SK-N-SH (cell line): Measurements from ENCODE around the gene SP2. TPM values are rescaled to one million over a fixed set of nuclear protein-coding genes. Genes with fewer than 3 reads are reported as not detected.

Experiments used
- CTCF ChIA-PET: fragments of 300-600, 350-600 bp; formaldehyde crosslinking; extraction: SDS; loops from one replicate; lab custom pipeline; 2021; lab: Yijun Ruan, JAX
- POLR2A ChIA-PET: fragments of 350-600 bp; sonication (Branson Sonifier 250); formaldehyde crosslinking; extraction: SDS; loops from one replicate; lab custom pipeline; 2020; ENCODE audit warnings: antibody characterized with exemption, inconsistent platforms; lab: Yijun Ruan, JAX
- DNase-seq: peaks from one replicate; pipeline ENCODE4 v3.0.0; 2012
- H2AFZ ChIP-seq: fragments of 200-600 bp; sonication (generic); 2 replicates; pipeline ENCODE4 v1.8.1; 2016; ENCODE audit warnings: antibody characterized with exemption, mild to moderate bottlenecking, low read depth
- H3F3A ChIP-seq: fragments of 200-600 bp; sonication (generic); replicated peaks from 2 replicates; pipeline ENCODE3; 2016; ENCODE audit warnings: antibody characterized with exemption, mild to moderate bottlenecking; ENCODE audit not compliant: insufficient read depth
- H3K27ac ChIP-seq, 2 experiments: fragments of 200-500 bp in 1 of 2; fragments of 200-600 bp in 1 of 2; sonication (Bioruptor generic) in 1 of 2; sonication (generic), shearing (Covaris generic) in 1 of 2; 2 replicates each; pipeline versions ENCODE4 v1.5.1 to v1.6.1; 2014 to 2016; ENCODE audit warnings: low read depth in 2 of 2, inconsistent platforms in 1 of 2, low read length in 1 of 2, mild to moderate bottlenecking in 1 of 2, mixed read lengths in 1 of 2
- H3K27me3 ChIP-seq: fragments of 200-600 bp; sonication (generic), shearing (Covaris generic); 2 replicates; pipeline ENCODE4 v1.6.1; 2016; ENCODE audit warnings: mixed run types; ENCODE audit not compliant: insufficient read depth
- H3K36me3 ChIP-seq, 2 experiments: fragments of 200-500 bp in 1 of 2; fragments of 200-600 bp in 1 of 2; sonication (Bioruptor generic) in 1 of 2; sonication (generic) in 1 of 2; replicated peaks in 1 of 2; 2 replicates each; pipeline versions ENCODE3 to v1.5.1; 2014 to 2016; ENCODE audit warnings: low read length in 1 of 2, mild to moderate bottlenecking in 1 of 2; ENCODE audit not compliant: insufficient read depth in 2 of 2, control insufficient read depth in 1 of 2
- H3K4me1 ChIP-seq, 2 experiments: fragments of 200-500 bp in 1 of 2; fragments of 200-600 bp in 1 of 2; sonication (Bioruptor generic) in 1 of 2; sonication (generic), shearing (Covaris generic) in 1 of 2; 2 replicates each; pipeline versions ENCODE4 v1.5.1 to v1.6.1; 2014 to 2016; ENCODE audit warnings: low read depth in 1 of 2, low read length in 1 of 2, mixed run types in 1 of 2; ENCODE audit not compliant: insufficient read depth in 2 of 2, control insufficient read depth in 1 of 2
- H3K4me2 ChIP-seq: fragments of 200-600 bp; sonication (generic), shearing (Covaris generic); 2 replicates; pipeline ENCODE4 v1.6.1; 2017; ENCODE audit warnings: mixed run types
- H3K4me3 ChIP-seq, 2 experiments: fragments of 200-500 bp in 1 of 2; fragments of 200-600 bp in 1 of 2; sonication (Bioruptor generic) in 1 of 2; sonication (generic), shearing (Covaris generic) in 1 of 2; 2 replicates each; pipeline versions ENCODE4 v1.5.1 to v1.8.1; 2014 to 2016; ENCODE audit warnings: low read depth in 2 of 2, inconsistent platforms in 1 of 2, low read length in 1 of 2, mild to moderate bottlenecking in 1 of 2, mixed read lengths in 1 of 2, moderate library complexity in 1 of 2
- H3K79me2 ChIP-seq: fragments of 200-600 bp; sonication (generic); 2 replicates; pipeline ENCODE4 v1.8.1; 2017; ENCODE audit warnings: mild to moderate bottlenecking; ENCODE audit not compliant: insufficient read depth
- H3K9ac ChIP-seq: fragments of 200-600 bp; sonication (generic); 2 replicates; pipeline ENCODE4 v1.6.1; 2017; ENCODE audit warnings: mixed run types
- H3K9me2 ChIP-seq: fragments of 200-600 bp; sonication (generic); 2 replicates; pipeline ENCODE4 v1.6.1; 2017; ENCODE audit warnings: mixed run types
- H3K9me3 ChIP-seq: fragments of 200-600 bp; sonication (generic); 2 replicates; pipeline ENCODE4 v1.6.1; 2017; ENCODE audit warnings: mixed run types, mild to moderate bottlenecking, moderate library complexity
- H4K20me1 ChIP-seq: fragments of 200-600 bp; sonication (generic); 2 replicates; pipeline ENCODE4 v1.6.1; 2017; ENCODE audit warnings: mild to moderate bottlenecking, mixed run types; ENCODE audit not compliant: insufficient read depth
- FOXJ3 ChIP-seq: sonication (generic); formaldehyde crosslinking; IDR thresholded peaks from 2 replicates; pipeline ENCODE4 v1.5.1; 2020; ENCODE audit warnings: mild to moderate bottlenecking, missing genetic modification reagents
- GATA2 ChIP-seq: sonication (generic); formaldehyde crosslinking; IDR thresholded peaks from 2 replicates; pipeline ENCODE4 v1.5.0; 2020; ENCODE audit warnings: mild to moderate bottlenecking, missing genetic modification reagents
- NFIC ChIP-seq: IDR thresholded peaks from 2 replicates; pipeline ENCODE4 v1.4.0; 2012; ENCODE audit warnings: borderline replicate concordance
- NRF1 ChIP-seq: IDR thresholded peaks from 2 replicates; pipeline ENCODE4 v1.6.1; 2012; ENCODE audit warnings: low read depth, mild to moderate bottlenecking, low read length
- RCOR1 ChIP-seq: fragments of 150-350 bp; IDR thresholded peaks from 2 replicates; pipeline ENCODE4 v1.6.1; 2017; ENCODE audit warnings: antibody characterized with exemption, low read length
- REST ChIP-seq: IDR thresholded peaks from 2 replicates; pipeline ENCODE4 v1.6.1; 2012; ENCODE audit warnings: mild to moderate bottlenecking, low read depth, low read length, moderate library complexity
- SMC3 ChIP-seq: IDR thresholded peaks from 2 replicates; pipeline ENCODE4 v1.6.1; 2012; ENCODE audit warnings: low read depth, low read length, improper control_type of control experiment
- TEAD4 ChIP-seq: IDR thresholded peaks from 2 replicates; pipeline ENCODE4 v1.4.0; 2012; ENCODE audit warnings: mild to moderate bottlenecking, borderline replicate concordance; ENCODE audit not compliant: insufficient read depth
- USF1 ChIP-seq: IDR thresholded peaks from 2 replicates; pipeline ENCODE4 v1.4.0; 2012; ENCODE audit warnings: low read depth, borderline replicate concordance
- YY1 ChIP-seq: IDR thresholded peaks from 2 replicates; pipeline ENCODE4 v1.4.0; 2012; ENCODE audit warnings: low read depth, mild to moderate bottlenecking
- WGBS: methylation state at CpG from one replicate; pipeline ENCODE4 v1.1.6; 2017; ENCODE audit warnings: low lambda C conversion rate; 5-methylcytosine and 5-hydroxymethylcytosine counted together
- polyA plus RNA-seq, 3 experiments: library from polyadenylated mRNA; depleted of rRNA; stranded (reverse); fragments of >200 nt; gene quantifications; 2 replicates each; pipeline ENCODE4 v1.2.3, GENCODE V29; 2012
- TF ChIP-seq, protein P1 (sequence below): IDR thresholded peaks from 2 replicates; pipeline ENCODE4; 2012
- TF ChIP-seq, protein P2 (sequence below): fragments of 200-600 bp; sonication (generic); IDR thresholded peaks from 2 replicates; pipeline ENCODE4 v1.6.1; 2017; ENCODE audit warnings: antibody characterized with exemption, mild to moderate bottlenecking, moderate library complexity
- TF ChIP-seq, protein P3 (sequence below): fragments of 150-350 bp; IDR thresholded peaks from 2 replicates; pipeline ENCODE4 v1.6.1; 2016; ENCODE audit warnings: mild to moderate bottlenecking, low read depth, low read length

Gene SP2
- polyA plus RNA-seq, 1 of the 3 experiments (the other 2 are of a cell fraction) = 16.7 TPM

GRCh38 chr17:47935961-47936360 lies 39.9 kb downstream of the SP2 start:
- H3K9ac ChIP-seq = no peak overlapping the region
- H3K79me2 ChIP-seq = no peaks in the 10 kb centered on the region
- ChIA-PET POLR2A (no interaction called here), CTCF (interaction anchor here (1.1 to 41.6 kb wide), 4 partner anchors 2 to 91 kb away, joined by 3 to 1216 read pairs (median 610); partner anchors contain the start of genes CDK5RAP3, PNPO and PRR15L)
- no peak for DNase-seq
- H3K27me3 ChIP-seq = no peaks in the 10 kb centered on the region
- H3K36me3 ChIP-seq = no peaks in the 10 kb centered on the region
- H3F3A ChIP-seq = no peaks in the 10 kb centered on the region
- H3K4me3 ChIP-seq = no peak overlapping the region
- H3K4me2 ChIP-seq = no peak overlapping the region
- no peaks in the 10 kb centered on the region for H4K20me1 ChIP-seq
- no peaks in the 10 kb centered on the region for H3K9me3 ChIP-seq
- H3K9me2 ChIP-seq = no peaks in the 10 kb centered on the region
- 69% methylated on average over 5 of the region's 5 CpGs for WGBS
- H3K4me1 ChIP-seq = peaks cover 4 to 9% of the 10 kb centered on the region in 2 experiments; a peak in 2 of 4 replicates
- H3K27ac ChIP-seq = no peak overlapping the region
- H2AFZ ChIP-seq = no peak overlapping the region
- TF ChIP-seq NRF1 (no peak), NFIC (peak; percentile 57; the same call in 1 of the 2 replicates), REST (no peak), YY1 (no peak)
- TF ChIP-seq, protein P1, sequence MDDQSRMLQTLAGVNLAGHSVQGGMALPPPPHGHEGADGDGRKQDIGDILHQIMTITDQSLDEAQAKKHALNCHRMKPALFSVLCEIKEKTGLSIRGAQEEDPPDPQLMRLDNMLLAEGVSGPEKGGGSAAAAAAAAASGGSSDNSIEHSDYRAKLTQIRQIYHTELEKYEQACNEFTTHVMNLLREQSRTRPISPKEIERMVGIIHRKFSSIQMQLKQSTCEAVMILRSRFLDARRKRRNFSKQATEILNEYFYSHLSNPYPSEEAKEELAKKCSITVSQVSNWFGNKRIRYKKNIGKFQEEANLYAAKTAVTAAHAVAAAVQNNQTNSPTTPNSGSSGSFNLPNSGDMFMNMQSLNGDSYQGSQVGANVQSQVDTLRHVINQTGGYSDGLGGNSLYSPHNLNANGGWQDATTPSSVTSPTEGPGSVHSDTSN = no peak
- TF ChIP-seq, protein P2, sequence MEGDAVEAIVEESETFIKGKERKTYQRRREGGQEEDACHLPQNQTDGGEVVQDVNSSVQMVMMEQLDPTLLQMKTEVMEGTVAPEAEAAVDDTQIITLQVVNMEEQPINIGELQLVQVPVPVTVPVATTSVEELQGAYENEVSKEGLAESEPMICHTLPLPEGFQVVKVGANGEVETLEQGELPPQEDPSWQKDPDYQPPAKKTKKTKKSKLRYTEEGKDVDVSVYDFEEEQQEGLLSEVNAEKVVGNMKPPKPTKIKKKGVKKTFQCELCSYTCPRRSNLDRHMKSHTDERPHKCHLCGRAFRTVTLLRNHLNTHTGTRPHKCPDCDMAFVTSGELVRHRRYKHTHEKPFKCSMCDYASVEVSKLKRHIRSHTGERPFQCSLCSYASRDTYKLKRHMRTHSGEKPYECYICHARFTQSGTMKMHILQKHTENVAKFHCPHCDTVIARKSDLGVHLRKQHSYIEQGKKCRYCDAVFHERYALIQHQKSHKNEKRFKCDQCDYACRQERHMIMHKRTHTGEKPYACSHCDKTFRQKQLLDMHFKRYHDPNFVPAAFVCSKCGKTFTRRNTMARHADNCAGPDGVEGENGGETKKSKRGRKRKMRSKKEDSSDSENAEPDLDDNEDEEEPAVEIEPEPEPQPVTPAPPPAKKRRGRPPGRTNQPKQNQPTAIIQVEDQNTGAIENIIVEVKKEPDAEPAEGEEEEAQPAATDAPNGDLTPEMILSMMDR = no peak
- TF ChIP-seq, protein P3, sequence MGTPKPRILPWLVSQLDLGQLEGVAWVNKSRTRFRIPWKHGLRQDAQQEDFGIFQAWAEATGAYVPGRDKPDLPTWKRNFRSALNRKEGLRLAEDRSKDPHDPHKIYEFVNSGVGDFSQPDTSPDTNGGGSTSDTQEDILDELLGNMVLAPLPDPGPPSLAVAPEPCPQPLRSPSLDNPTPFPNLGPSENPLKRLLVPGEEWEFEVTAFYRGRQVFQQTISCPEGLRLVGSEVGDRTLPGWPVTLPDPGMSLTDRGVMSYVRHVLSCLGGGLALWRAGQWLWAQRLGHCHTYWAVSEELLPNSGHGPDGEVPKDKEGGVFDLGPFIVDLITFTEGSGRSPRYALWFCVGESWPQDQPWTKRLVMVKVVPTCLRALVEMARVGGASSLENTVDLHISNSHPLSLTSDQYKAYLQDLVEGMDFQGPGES = no peak
- TF ChIP-seq, all 33 proteins: peak for 1

DNA sequence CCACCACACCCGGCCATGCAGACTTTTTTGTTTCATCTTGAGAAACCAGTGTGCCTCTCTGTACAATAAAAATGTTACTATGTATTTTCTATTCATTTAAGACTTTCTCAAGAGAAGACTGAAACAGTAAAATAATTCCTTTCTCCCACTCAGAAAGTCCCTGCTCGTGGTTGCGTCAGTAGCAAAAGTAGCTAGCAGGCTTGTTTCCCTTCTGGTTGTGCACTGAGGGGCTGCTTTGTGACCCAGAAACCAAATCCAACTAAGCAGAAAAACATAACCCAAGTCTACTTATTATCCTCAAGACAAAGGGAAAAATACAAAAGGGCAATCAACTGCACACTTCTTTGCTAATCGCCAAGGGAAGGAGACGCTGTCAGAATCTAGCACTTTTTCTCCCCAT lies 41.9 kb downstream of the SP2 start:
- CTCF ChIA-PET = interaction anchor here (0.6 to 41.6 kb wide), 5 partner anchors 0 to 80 kb away, joined by 3 to 1216 read pairs (median 5); partner anchors contain the start of genes CDK5RAP3, PNPO and PRR15L
- no peak overlapping the region for H2AFZ ChIP-seq
- H3K9me3 ChIP-seq = no peaks in the 10 kb centered on the region
- no peak overlapping the region for H3K9ac ChIP-seq
- POLR2A ChIA-PET = no interaction called here
- no peak overlapping the region for H3K4me3 ChIP-seq
- no peak overlapping the region for H3K27ac ChIP-seq
- peaks cover 10 to 17% of the 10 kb centered on the region in 2 experiments; a peak in 3 of 4 replicates for H3K4me1 ChIP-seq
- no peaks in the 10 kb centered on the region for H3K36me3 ChIP-seq
- 98% methylated on average over 5 of the region's 5 CpGs for whole genome bisulfite sequencing
- DNase-seq = no peak
- H4K20me1 ChIP-seq = no peaks in the 10 kb centered on the region
- peaks cover 2% of the 10 kb centered on the region for H3F3A ChIP-seq
- no peaks in the 10 kb centered on the region for H3K27me3 ChIP-seq
- no peaks in the 10 kb centered on the region for H3K9me2 ChIP-seq
- H3K4me2 ChIP-seq = no peak overlapping the region
- H3K79me2 ChIP-seq = peaks cover 10% of the 10 kb centered on the region; the same call in 1 of the 2 replicates
- no peak for TF ChIP-seq SMC3
- TF ChIP-seq GATA2 (CRISPR knock-in tag) = no peak
- no peak for TF ChIP-seq FOXJ3
- no peak for TF ChIP-seq RCOR1
- TF ChIP-seq NRF1 = no peak
- TF ChIP-seq TEAD4 = no peak
- TF ChIP-seq, protein P3 = no peak
- TF ChIP-seq NFIC = no peak
- TF ChIP-seq, protein P2 = no peak
- no peak for TF ChIP-seq USF1
